Ovary (tissue), 3 donors: Measurements from ENCODE around the gene CEP55.

ENCODE experiments used
- CTCF ChIP-seq, 3 donors: fragments of 450-650 bp in 2 of 3; fragments of 200-600 bp in 1 of 3; IDR thresholded peaks; one replicate each; pipeline versions ENCODE4 v1.5.1 to v1.8.0; 2016 to 2022; ENCODE audit warnings: antibody characterized with exemption in 3 of 3, mild to moderate bottlenecking in 1 of 3
- EP300 ChIP-seq: sonication (generic); formaldehyde crosslinking; IDR thresholded peaks from one replicate; pipeline ENCODE4 v1.6.1; 2017; ENCODE audit warnings: antibody characterized with exemption
- POLR2A ChIP-seq: fragments of 450-650 bp; IDR thresholded peaks from one replicate; pipeline ENCODE4 v1.6.1; 2017; ENCODE audit warnings: antibody characterized with exemption, mild to moderate bottlenecking, moderate library complexity
- donor health status: DM: no; HTN: no; CAD: no.

- TF ChIP-seq CTCF (IDR thresholded peaks at IDR 0.05): no peak
- no peak for TF ChIP-seq POLR2A
- no peak for TF ChIP-seq EP300
These were observed 22.5 kb upstream of the CEP55 start for GRCh38 chr10:93473804-93474472.
